ENCODE measurements around the gene TIMM9.
"Not testable (repeated sequence)": the region's sequence is repeated elsewhere in the genome, so short reads cannot be mapped to it uniquely, and the experiment has no call there.

TIMM9 gene

DNA sequence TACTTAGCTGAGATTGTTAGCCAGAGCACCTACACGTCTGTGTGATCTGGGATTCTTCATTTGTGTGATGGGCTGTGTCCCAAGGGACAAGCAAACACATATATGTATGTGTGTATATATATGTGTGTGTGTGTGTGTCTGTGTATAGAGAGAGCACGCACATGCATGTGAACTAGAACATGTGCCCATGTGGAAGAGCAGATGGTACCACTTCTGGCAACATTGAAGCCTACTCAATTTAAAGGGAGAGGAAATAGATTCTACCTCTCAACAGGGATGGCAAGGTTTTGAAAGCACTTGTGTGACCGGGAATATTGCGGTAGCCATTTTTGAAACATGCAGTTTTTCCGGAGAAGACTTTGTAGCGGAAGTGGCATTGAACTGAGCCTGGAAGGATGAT, 30.2 kb downstream of the TIMM9 start:
- Histone ChIP-seq H3K27ac (ENCODE audit: low read length) (no peak overlapping the region), H3K4me1 (ENCODE audit: control insufficient read depth, low read depth, low read length) (peaks cover 11% of the 10 kb centered on the region), H3K9me3 (ENCODE audit: control insufficient read depth, low read depth, low read length) (no peaks in the 10 kb centered on the region), H3K27me3 (ENCODE audit: control insufficient read depth, insufficient read depth, low read length) (peaks cover 30% of the 10 kb centered on the region), H3K4me3 (ENCODE audit: low read length) (no peak overlapping the region), H3K36me3 (ENCODE audit: control insufficient read depth, low read depth, low read length) (no peaks in the 10 kb centered on the region), H3K9ac (ENCODE audit: low read length) (no peak overlapping the region)

- Histone ChIP-seq H3K9ac (ENCODE audit: low read length) (peak within 1 kb of the TSS; percentile 70), H3K4me1 (ENCODE audit: control insufficient read depth, low read depth, low read length) (peaks cover 11% of the 10 kb centered on the region), H3K9me3 (ENCODE audit: control insufficient read depth, low read depth, low read length) (no peaks in the 10 kb centered on the region), H3K4me3 (ENCODE audit: low read length) (peak within 1 kb of the TSS; percentile 58), H3K27me3 (ENCODE audit: control insufficient read depth, insufficient read depth, low read length) (peaks cover 30% of the 10 kb centered on the region), H3K27ac (ENCODE audit: low read length) (no peak within 1 kb of the TSS), H3K36me3 (ENCODE audit: control insufficient read depth, low read depth, low read length) (no peaks in the 10 kb centered on the region)
Observed at GRCh38 chr14:58395812-58396788, 31.2 kb downstream of the TIMM9 start, which contains the start of gene TOMM20L. Gene TOMM20L (plus strand): TSS chr14:58395930. CDS start chr14:58395958, 28 bp downstream.

GRCh38 chr14:58395562-58395811, 31.8 kb downstream of the TIMM9 start:
- Histone ChIP-seq H3K4me3 (ENCODE audit: low read length) (peak overlapping the region; percentile 58), H3K36me3 (ENCODE audit: control insufficient read depth, low read depth, low read length) (no peaks in the 10 kb centered on the region), H3K4me1 (ENCODE audit: control insufficient read depth, low read depth, low read length) (peaks cover 11% of the 10 kb centered on the region), H3K27ac (ENCODE audit: low read length) (no peak overlapping the region), H3K27me3 (ENCODE audit: control insufficient read depth, insufficient read depth, low read length) (peaks cover 30% of the 10 kb centered on the region), H3K9me3 (ENCODE audit: control insufficient read depth, low read depth, low read length) (no peaks in the 10 kb centered on the region), H3K9ac (ENCODE audit: low read length) (no peak overlapping the region)

DNA sequence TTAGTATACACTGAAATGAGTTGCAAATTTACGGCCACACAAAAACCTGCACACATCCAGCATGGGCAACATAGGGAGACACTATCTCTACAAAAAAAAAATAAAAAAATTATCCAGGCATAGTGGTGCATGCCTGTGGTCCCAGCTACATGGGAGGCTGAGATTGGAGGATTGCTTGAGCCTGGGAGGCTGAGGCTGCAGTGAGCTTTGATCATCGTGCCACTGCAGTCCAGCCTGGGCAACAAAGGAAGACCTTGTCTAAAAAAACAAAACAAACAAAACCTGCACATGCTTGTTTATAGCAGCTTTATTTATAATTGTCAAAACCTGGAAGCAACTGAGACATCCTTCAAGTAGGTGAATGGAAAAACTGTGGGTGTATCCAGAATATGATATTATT, 36.5 kb downstream of the TIMM9 start:
- Histone ChIP-seq H3K27ac (ENCODE audit: low read length) (no peak overlapping the region), H3K9me3 (ENCODE audit: control insufficient read depth, low read depth, low read length) (no peaks in the 10 kb centered on the region), H3K36me3 (ENCODE audit: control insufficient read depth, low read depth, low read length) (no peaks in the 10 kb centered on the region), H3K4me3 (ENCODE audit: low read length) (no peak overlapping the region), H3K9ac (ENCODE audit: low read length) (no peak overlapping the region), H3K27me3 (ENCODE audit: control insufficient read depth, insufficient read depth, low read length) (peaks cover 12% of the 10 kb centered on the region), H3K4me1 (ENCODE audit: control insufficient read depth, low read depth, low read length) (no peaks in the 10 kb centered on the region)

GRCh38 chr14:58376791-58377190, 50.5 kb downstream of the TIMM9 start:
- Histone ChIP-seq H3K27me3 (ENCODE audit: control insufficient read depth, insufficient read depth, low read length) (no peaks in the 10 kb centered on the region), H3K9me3 (ENCODE audit: control insufficient read depth, low read depth, low read length) (no peaks in the 10 kb centered on the region), H3K4me3 (ENCODE audit: low read length) (no peak overlapping the region), H3K9ac (ENCODE audit: low read length) (no peak overlapping the region), H3K4me1 (ENCODE audit: control insufficient read depth, low read depth, low read length) (no peaks in the 10 kb centered on the region), H3K27ac (ENCODE audit: low read length) (no peak overlapping the region), H3K36me3 (ENCODE audit: control insufficient read depth, low read depth, low read length) (peaks cover 11% of the 10 kb centered on the region)

DNA sequence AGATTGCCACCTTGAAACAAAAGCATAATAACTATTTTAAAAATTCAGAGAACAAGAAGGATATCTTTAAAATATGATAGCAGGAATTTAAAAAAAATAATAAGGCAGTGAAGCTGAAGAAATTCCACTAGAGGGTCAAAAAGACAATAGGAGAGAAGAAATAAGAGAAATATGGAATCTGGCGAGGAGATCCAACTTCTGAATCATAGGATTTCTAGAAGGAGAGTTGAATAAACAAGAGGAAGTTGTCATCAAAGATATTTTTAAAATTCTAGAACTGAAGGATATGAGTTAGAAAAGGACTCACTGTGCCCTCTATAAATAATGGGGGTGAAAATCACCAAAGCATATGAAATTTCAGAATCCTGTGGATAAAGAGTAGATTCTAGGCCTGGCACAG, 58.4 kb downstream of the TIMM9 start:
- Histone ChIP-seq H3K9ac (ENCODE audit: low read length) (no peak overlapping the region), H3K4me3 (ENCODE audit: low read length) (no peak overlapping the region), H3K9me3 (ENCODE audit: control insufficient read depth, low read depth, low read length) (no peaks in the 10 kb centered on the region), H3K4me1 (ENCODE audit: control insufficient read depth, low read depth, low read length) (no peaks in the 10 kb centered on the region), H3K27ac (ENCODE audit: low read length) (no peak overlapping the region), H3K36me3 (ENCODE audit: control insufficient read depth, low read depth, low read length) (peaks cover 53% of the 10 kb centered on the region), H3K27me3 (ENCODE audit: control insufficient read depth, insufficient read depth, low read length) (no peaks in the 10 kb centered on the region)

GRCh38 chr14:58367296-58367695, 60.0 kb downstream of the TIMM9 start:
- no peak overlapping the region for H3K27ac ChIP-seq (ENCODE audit: low read length)
- no peaks in the 10 kb centered on the region for H3K27me3 ChIP-seq (ENCODE audit: control insufficient read depth, insufficient read depth, low read length)
- H3K9me3 ChIP-seq (ENCODE audit: control insufficient read depth, low read depth, low read length) = no peaks in the 10 kb centered on the region
- H3K36me3 ChIP-seq (ENCODE audit: control insufficient read depth, low read depth, low read length) = peaks cover 47% of the 10 kb centered on the region
- H3K4me1 ChIP-seq (ENCODE audit: control insufficient read depth, low read depth, low read length) = no peaks in the 10 kb centered on the region
- no peak overlapping the region for H3K9ac ChIP-seq (ENCODE audit: low read length)
- H3K4me3 ChIP-seq (ENCODE audit: low read length) = no peak overlapping the region

DNA sequence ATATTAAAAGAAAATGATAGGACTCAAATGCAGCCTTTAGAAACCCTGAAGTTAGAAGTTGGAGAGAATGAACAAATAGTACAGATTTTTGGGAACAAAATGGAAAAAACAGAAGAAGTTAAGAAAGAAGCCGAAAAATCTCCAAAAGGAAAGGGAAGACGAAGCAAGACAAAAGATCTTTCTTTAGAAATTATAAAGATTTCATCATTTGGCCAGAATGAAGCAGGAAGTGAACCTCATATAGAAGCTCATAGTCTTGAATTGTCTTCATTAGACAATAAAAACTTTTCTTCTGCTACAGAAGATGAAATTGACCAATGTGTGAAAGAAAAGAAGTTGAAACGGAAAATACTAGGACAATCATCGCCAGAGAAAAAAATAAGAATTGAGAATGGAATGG, 63.0 kb downstream of the TIMM9 start:
- Histone ChIP-seq H3K4me3 (ENCODE audit: low read length) (no peak overlapping the region), H3K27ac (ENCODE audit: low read length) (no peak overlapping the region), H3K4me1 (ENCODE audit: control insufficient read depth, low read depth, low read length) (no peaks in the 10 kb centered on the region), H3K9ac (ENCODE audit: low read length) (no peak overlapping the region), H3K27me3 (ENCODE audit: control insufficient read depth, insufficient read depth, low read length) (no peaks in the 10 kb centered on the region), H3K36me3 (ENCODE audit: control insufficient read depth, low read depth, low read length) (peaks cover 55% of the 10 kb centered on the region), H3K9me3 (ENCODE audit: control insufficient read depth, low read depth, low read length) (no peaks in the 10 kb centered on the region)

- H3K36me3 ChIP-seq (ENCODE audit: control insufficient read depth, low read depth, low read length) = peaks cover 53% of the 10 kb centered on the region
- H3K27me3 ChIP-seq (ENCODE audit: control insufficient read depth, insufficient read depth, low read length) = no peaks in the 10 kb centered on the region
- H3K4me1 ChIP-seq (ENCODE audit: control insufficient read depth, low read depth, low read length) = no peaks in the 10 kb centered on the region
- H3K9ac ChIP-seq (ENCODE audit: low read length) = no peak overlapping the region
- no peak overlapping the region for H3K4me3 ChIP-seq (ENCODE audit: low read length)
- H3K27ac ChIP-seq (ENCODE audit: low read length) = no peak overlapping the region
- H3K9me3 ChIP-seq (ENCODE audit: control insufficient read depth, low read depth, low read length) = no peaks in the 10 kb centered on the region
Observed at GRCh38 chr14:58362798-58363412, 64.4 kb downstream of the TIMM9 start.

- peaks cover 47% of the 10 kb centered on the region for H3K36me3 ChIP-seq (ENCODE audit: control insufficient read depth, low read depth, low read length)
- H3K27ac ChIP-seq (ENCODE audit: low read length) = not testable (repeated sequence)
Observed at GRCh38 chr14:58362272-58362671, 65.1 kb downstream of the TIMM9 start.

More at GRCh38 chr14:58362272-58362671, 65.1 kb downstream of the TIMM9 start:
- not testable (repeated sequence) for H3K9ac ChIP-seq (ENCODE audit: low read length); H3K4me3 ChIP-seq (ENCODE audit: low read length); H3K27me3 ChIP-seq (ENCODE audit: control insufficient read depth, insufficient read depth, low read length); H3K4me1 ChIP-seq (ENCODE audit: control insufficient read depth, low read depth, low read length); H3K9me3 ChIP-seq (ENCODE audit: control insufficient read depth, low read depth, low read length)
